Karpas-422 (cell line): ENCODE results near the gene MAP4. TPM values are rescaled to one million over a fixed set of nuclear protein-coding genes. Genes with fewer than 3 reads are reported as not detected.

Experiments
- DNase-seq: peaks from one replicate; pipeline ENCODE4 v3.0.0-alpha.2; 2015
- H2AFZ ChIP-seq: fragments of 200-600 bp; sonication (generic); 2 replicates; pipeline ENCODE4 v1.6.1; 2014; ENCODE audit warnings: antibody characterized with exemption, low read length, mixed read lengths
- H3K27ac ChIP-seq: fragments of 200-600 bp; sonication (generic); 2 replicates; pipeline ENCODE4 v1.5.1; 2014; ENCODE audit warnings: mild to moderate bottlenecking, low read length, moderate library complexity
- H3K27me3 ChIP-seq: fragments of 200-600 bp; sonication (generic); 2 replicates; pipeline ENCODE4 v1.6.1; 2014; ENCODE audit warnings: low read length, mixed read lengths
- H3K36me3 ChIP-seq: fragments of 200-600 bp; sonication (generic); 2 replicates; pipeline ENCODE4 v1.6.1; 2014; ENCODE audit warnings: low read length, mixed read lengths; ENCODE audit not compliant: insufficient read depth
- H3K4me1 ChIP-seq: fragments of 200-600 bp; sonication (generic); 2 replicates; pipeline ENCODE4 v1.6.1; 2014; ENCODE audit warnings: mild to moderate bottlenecking, low read length, mixed read lengths
- H3K4me2 ChIP-seq: fragments of 200-600 bp; sonication (generic); 2 replicates; pipeline ENCODE4 v1.6.1; 2014; ENCODE audit warnings: low read length, low read depth, mild to moderate bottlenecking; ENCODE audit not compliant: poor library complexity, severe bottlenecking
- H3K4me3 ChIP-seq: fragments of 200-600 bp; sonication (generic); 2 replicates; pipeline ENCODE4 v1.5.1; 2014; ENCODE audit warnings: mild to moderate bottlenecking, antibody characterized with exemption, low read length, mixed read lengths
- H3K79me2 ChIP-seq: fragments of 200-600 bp; sonication (generic); 2 replicates; pipeline ENCODE4 v1.6.1; 2014; ENCODE audit warnings: mild to moderate bottlenecking, low read length, mixed read lengths
- H3K9ac ChIP-seq: fragments of 200-600 bp; sonication (generic); 2 replicates; pipeline ENCODE4 v1.6.0; 2014; ENCODE audit warnings: low read length
- H3K9me2 ChIP-seq: fragments of 200-600 bp; sonication (generic), shearing (Covaris generic); replicated peaks from 2 replicates; pipeline ENCODE4 v1.6.0; 2014; ENCODE audit warnings: mild to moderate bottlenecking, low read length, moderate library complexity; ENCODE audit not compliant: insufficient read depth
- H3K9me3 ChIP-seq: fragments of 300-700, 200-600 bp; sonication (generic); 2 replicates; pipeline ENCODE4 v1.6.1; 2014; ENCODE audit warnings: low read length, mixed read lengths
- H4K20me1 ChIP-seq: fragments of 200-600 bp; sonication (generic); 2 replicates; pipeline ENCODE4 v1.6.1; 2014; ENCODE audit warnings: mild to moderate bottlenecking, antibody characterized with exemption, low read length, low read depth; ENCODE audit not compliant: insufficient read depth
- total RNA-seq: library from RNA; depleted of rRNA; stranded (reverse); fragments of >200 nt; shearing (Covaris generic); gene quantifications from 2 replicates; pipeline ENCODE4 v1.2.3, GENCODE V29; 2014; ENCODE audit warnings: low replicate concordance

MAP4 gene
- total RNA-seq, 1 experiment from 2014 or later, result 45.6 TPM

DNA sequence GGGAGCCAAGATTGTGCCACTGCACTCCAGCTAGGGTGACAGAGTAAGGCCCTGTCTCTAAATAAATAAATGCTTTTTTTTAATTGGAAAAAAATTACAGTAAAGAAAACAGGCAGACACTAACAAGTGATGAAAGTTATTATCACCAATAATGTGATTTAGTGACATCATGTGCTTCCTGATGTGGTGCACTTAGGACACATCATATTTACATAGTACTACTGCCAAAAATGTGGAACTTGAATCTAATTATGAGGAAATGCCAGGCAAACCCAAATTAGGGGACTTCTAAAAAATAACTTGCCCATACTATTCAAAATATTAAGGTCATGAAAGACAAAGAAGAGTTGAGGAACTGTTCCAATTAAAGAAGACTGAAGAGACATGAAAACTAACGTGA lies 30.8 kb downstream of the MAP4 start:
- Histone ChIP-seq H2AFZ (no peak overlapping the region), H3K4me3 (no peak overlapping the region), H3K27ac (no peak overlapping the region), H3K4me1 (peaks cover 35% of the 10 kb centered on the region), H3K36me3 (no peaks in the 10 kb centered on the region), H3K9ac (no peak overlapping the region), H3K27me3 (no peaks in the 10 kb centered on the region), H3K4me2 (no peak overlapping the region), H3K9me2 (no peaks in the 10 kb centered on the region), H4K20me1 (no peaks in the 10 kb centered on the region), H3K79me2 (peaks cover 83% of the 10 kb centered on the region), H3K9me3 (no peaks in the 10 kb centered on the region)
- no peak for DNase-seq

DNA sequence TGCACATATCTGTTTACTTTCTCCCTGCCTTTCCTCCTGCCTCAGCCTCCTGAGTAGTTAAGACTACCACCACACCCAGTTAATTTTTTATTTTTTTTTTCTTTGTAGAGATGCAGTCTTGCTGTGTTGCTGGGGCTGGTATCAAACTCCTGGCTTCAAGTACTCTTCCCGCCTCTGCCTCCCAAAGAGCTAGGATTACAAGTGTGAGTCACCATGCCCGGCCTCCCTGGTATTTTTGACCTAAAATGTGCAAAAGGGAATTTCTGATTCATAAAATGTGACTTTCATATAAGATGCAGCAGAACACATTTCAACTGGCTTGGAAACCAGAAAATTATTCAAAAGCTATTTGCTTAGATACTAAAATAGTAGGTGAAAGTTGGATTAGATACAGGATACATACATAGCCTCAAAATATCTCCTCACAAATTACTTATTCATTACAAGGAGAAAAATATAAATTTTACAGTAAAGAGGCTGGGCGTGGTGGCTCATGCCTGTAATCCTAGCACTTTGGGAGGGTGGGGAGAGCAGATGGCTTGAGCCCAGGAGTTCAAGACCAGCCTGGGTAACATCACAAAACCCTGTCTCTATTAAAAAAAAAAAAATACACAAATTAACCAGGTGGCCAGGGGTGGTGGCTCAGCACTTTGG lies 32.0 kb downstream of the MAP4 start:
- Histone ChIP-seq H3K4me2 (no peak overlapping the region), H3K79me2 (peaks cover 88% of the 10 kb centered on the region), H3K9ac (no peak overlapping the region)

GRCh38 chr3:47980795-47981194 lies 35.4 kb downstream of the MAP4 start:
- Histone ChIP-seq H3K4me3 (no peak overlapping the region), H3K9me3 (no peaks in the 10 kb centered on the region), H3K27me3 (no peaks in the 10 kb centered on the region), H2AFZ (no peak overlapping the region), H3K36me3 (no peaks in the 10 kb centered on the region), H3K4me1 (peaks cover 27% of the 10 kb centered on the region), H3K79me2 (peaks cover 71% of the 10 kb centered on the region), H3K27ac (no peak overlapping the region), H4K20me1 (no peaks in the 10 kb centered on the region), H3K9ac (no peak overlapping the region), H3K9me2 (no peaks in the 10 kb centered on the region), H3K4me2 (no peak overlapping the region)
- no peak for DNase-seq

More for the DNA sequence above, 32.0 kb downstream of the MAP4 start:
- Histone ChIP-seq H4K20me1 (no peaks in the 10 kb centered on the region), H3K4me3 (no peak overlapping the region), H3K4me1 (peaks cover 24% of the 10 kb centered on the region), H3K9me2 (no peaks in the 10 kb centered on the region), H3K27me3 (no peaks in the 10 kb centered on the region), H2AFZ (no peak overlapping the region), H3K36me3 (no peaks in the 10 kb centered on the region), H3K9me3 (no peaks in the 10 kb centered on the region), H3K27ac (no peak overlapping the region)
- DNase-seq, result no peak

GRCh38 chr3:47979070-47979469 lies 37.1 kb downstream of the MAP4 start:
- Histone ChIP-seq H4K20me1 (no peaks in the 10 kb centered on the region), H3K79me2 (peaks cover 62% of the 10 kb centered on the region), H3K36me3 (no peaks in the 10 kb centered on the region), H3K9ac (no peak overlapping the region), H2AFZ (no peak overlapping the region), H3K27ac (no peak overlapping the region), H3K4me3 (no peak overlapping the region), H3K4me1 (peaks cover 24% of the 10 kb centered on the region), H3K27me3 (no peaks in the 10 kb centered on the region), H3K9me2 (no peaks in the 10 kb centered on the region), H3K4me2 (no peak overlapping the region), H3K9me3 (no peaks in the 10 kb centered on the region)
- no peak for DNase-seq

DNA sequence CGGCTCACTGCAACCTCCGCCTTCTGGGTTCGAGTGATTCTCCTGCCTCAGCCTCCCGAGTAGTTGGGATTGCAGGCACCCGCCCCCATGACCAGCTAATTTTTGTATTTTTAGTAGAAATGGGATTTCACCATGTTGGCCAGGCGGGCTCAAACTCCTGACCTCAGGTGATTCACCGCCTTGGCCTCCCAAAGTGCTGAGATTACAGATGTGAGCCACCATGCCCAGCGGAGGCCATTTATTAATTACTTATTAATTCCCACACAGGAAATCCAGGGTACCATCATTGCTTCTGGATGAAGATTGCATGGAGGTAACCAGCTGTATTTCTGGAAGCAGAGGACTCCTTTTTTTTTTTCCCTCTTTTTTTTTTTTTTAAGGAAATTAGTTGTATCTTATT lies 37.8 kb downstream of the MAP4 start:
- no peak overlapping the region for H3K9ac ChIP-seq
- H3K4me1 ChIP-seq, result peaks cover 24% of the 10 kb centered on the region
- no peaks in the 10 kb centered on the region for H3K36me3 ChIP-seq
- DNase-seq, result no peak
- H3K4me2 ChIP-seq, result no peak overlapping the region
- no peaks in the 10 kb centered on the region for H3K27me3 ChIP-seq
- H3K27ac ChIP-seq, result no peak overlapping the region
- H3K9me2 ChIP-seq, result no peaks in the 10 kb centered on the region
- H4K20me1 ChIP-seq, result no peaks in the 10 kb centered on the region
- H3K4me3 ChIP-seq, result no peak overlapping the region
- H3K79me2 ChIP-seq, result peaks cover 59% of the 10 kb centered on the region
- H2AFZ ChIP-seq, result no peak overlapping the region
- no peaks in the 10 kb centered on the region for H3K9me3 ChIP-seq

DNA sequence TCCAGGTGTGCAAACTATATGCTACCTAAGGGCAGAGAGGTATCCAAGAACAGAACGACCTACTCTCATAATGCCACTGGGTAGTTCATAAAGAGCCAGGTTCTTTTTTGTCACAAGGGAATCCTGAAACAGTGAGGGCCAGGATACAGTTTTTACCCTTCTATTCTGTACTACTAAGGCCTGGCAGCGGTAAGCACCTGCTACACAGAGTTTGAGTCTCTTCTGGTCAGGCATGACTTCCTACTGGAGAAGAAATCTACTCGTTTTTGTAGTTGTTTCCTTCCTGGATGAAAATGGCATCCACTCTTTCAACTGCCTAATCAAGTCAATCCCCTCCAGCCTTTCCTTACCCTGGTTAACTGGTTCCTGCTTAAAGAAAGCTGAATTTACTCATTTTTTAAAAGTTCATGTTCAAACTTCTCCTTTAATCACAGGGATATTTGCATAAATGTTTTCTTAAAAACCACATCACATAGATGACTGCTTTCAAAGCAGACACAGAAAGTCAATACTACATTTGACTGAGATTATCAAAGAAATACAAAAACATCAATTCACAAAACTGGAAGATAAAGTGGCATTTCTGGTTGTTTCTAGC lies 40.0 kb downstream of the MAP4 start:
- Histone ChIP-seq H3K79me2 (peaks cover 44% of the 10 kb centered on the region), H2AFZ (no peak overlapping the region), H4K20me1 (no peaks in the 10 kb centered on the region), H3K4me2 (peak overlapping the region; percentile 47), H3K4me3 (0 out of 2 replicates have a peak overlapping the region, but pooled peaks have one; percentile 2), H3K36me3 (no peaks in the 10 kb centered on the region), H3K27me3 (no peaks in the 10 kb centered on the region), H3K4me1 (peaks cover 24% of the 10 kb centered on the region), H3K27ac (peak overlapping the region; percentile 59), H3K9me2 (no peaks in the 10 kb centered on the region), H3K9me3 (no peaks in the 10 kb centered on the region), H3K9ac (peak overlapping the region; percentile 14; the same call in 1 of the 2 replicates)
- DNase-seq, result peak; percentile 50

GRCh38 chr3:47974974-47975470 lies 41.2 kb downstream of the MAP4 start:
- Histone ChIP-seq H3K4me2 (no peak overlapping the region), H3K79me2 (peaks cover 35% of the 10 kb centered on the region), H3K27me3 (no peaks in the 10 kb centered on the region), H3K9me2 (no peaks in the 10 kb centered on the region), H3K36me3 (no peaks in the 10 kb centered on the region), H3K9me3 (no peaks in the 10 kb centered on the region), H4K20me1 (no peaks in the 10 kb centered on the region), H3K9ac (no peak overlapping the region), H3K27ac (no peak overlapping the region), H3K4me3 (no peak overlapping the region), H3K4me1 (peaks cover 24% of the 10 kb centered on the region), H2AFZ (no peak overlapping the region)
- DNase-seq, result no peak

GRCh38 chr3:47971081-47971480 lies 45.1 kb downstream of the MAP4 start:
- Histone ChIP-seq H3K27ac (no peak overlapping the region), H4K20me1 (no peaks in the 10 kb centered on the region), H3K4me1 (peaks cover 6% of the 10 kb centered on the region), H3K4me2 (no peak overlapping the region), H3K9ac (no peak overlapping the region), H2AFZ (no peak overlapping the region), H3K9me3 (no peaks in the 10 kb centered on the region), H3K4me3 (no peak overlapping the region), H3K79me2 (peaks cover 34% of the 10 kb centered on the region), H3K9me2 (no peaks in the 10 kb centered on the region), H3K27me3 (no peaks in the 10 kb centered on the region), H3K36me3 (no peaks in the 10 kb centered on the region)
- no peak for DNase-seq
